Astrocyte (in vitro differentiated cells and primary cell): ENCODE results near the gene BCL7A. TPM values are rescaled to one million over a fixed set of nuclear protein-coding genes. Genes with fewer than 3 reads are reported as not detected.

Experiments used
- DNase-seq: peaks from one replicate; pipeline ENCODE4 v3.0.0-alpha.2; 2010; ENCODE audit warnings: low read depth
- FAIRE-seq: peaks from 2 replicates; lab custom pipeline; 2011; peaks lifted over from hg19 to GRCh38; lab: Jason Lieb, UNC
- H2AFZ ChIP-seq: 2 replicates; pipeline ENCODE4 v1.6.0; 2012; ENCODE audit warnings: low read depth, low read length, inconsistent platforms
- H3K27ac ChIP-seq: 2 replicates; pipeline ENCODE4 v1.5.1; 2011; ENCODE audit warnings: low read depth, low read length, inconsistent platforms
- H3K27me3 ChIP-seq: 2 replicates; pipeline ENCODE4 v1.6.0; 2011; ENCODE audit warnings: low read length, inconsistent platforms; ENCODE audit not compliant: insufficient read depth
- H3K36me3 ChIP-seq: 2 replicates; pipeline ENCODE4 v1.5.1; 2011; ENCODE audit warnings: low read length, inconsistent platforms; ENCODE audit not compliant: insufficient read depth
- H3K4me1 ChIP-seq: 2 replicates; pipeline ENCODE4 v1.5.1; 2011; ENCODE audit warnings: low read length, inconsistent platforms; ENCODE audit not compliant: insufficient read depth
- H3K4me2 ChIP-seq: 2 replicates; pipeline ENCODE4 v1.6.0; 2012; ENCODE audit warnings: low read length, inconsistent platforms
- H3K4me3 ChIP-seq: 2 replicates; pipeline ENCODE4 v1.5.1; 2011; ENCODE audit warnings: low read depth, mild to moderate bottlenecking, low read length, inconsistent platforms; ENCODE audit not compliant: insufficient read depth
- H3K79me2 ChIP-seq: 2 replicates; pipeline ENCODE4 v1.6.0; 2012; ENCODE audit warnings: mild to moderate bottlenecking, low read length, inconsistent platforms; ENCODE audit not compliant: insufficient read depth
- H3K9ac ChIP-seq: 2 replicates; pipeline ENCODE4 v1.6.0; 2012; ENCODE audit warnings: mild to moderate bottlenecking, low read length, inconsistent platforms
- H3K9me3 ChIP-seq: 2 replicates; pipeline ENCODE4 v1.5.1; 2012; ENCODE audit warnings: low read depth, mild to moderate bottlenecking, low read length, inconsistent platforms; ENCODE audit not compliant: insufficient read depth
- H4K20me1 ChIP-seq: 2 replicates; pipeline ENCODE4 v1.6.0; 2012; ENCODE audit warnings: low read length, inconsistent platforms; ENCODE audit not compliant: insufficient read depth
- H3K27ac Mint-ChIP-seq: one replicate; pipeline ENCODE4 v1.8.0; 2021; ENCODE audit warnings: mild to moderate bottlenecking, mixed read lengths; ENCODE audit not compliant: unreplicated experiment
- H3K27me3 Mint-ChIP-seq: one replicate; pipeline ENCODE4 v1.8.0; 2021; ENCODE audit warnings: low read depth, mixed read lengths; ENCODE audit not compliant: unreplicated experiment
- H3K36me3 Mint-ChIP-seq: one replicate; pipeline ENCODE4 v1.8.0; 2021; ENCODE audit warnings: low read depth, mixed read lengths; ENCODE audit not compliant: unreplicated experiment
- H3K4me1 Mint-ChIP-seq: one replicate; pipeline ENCODE4 v1.8.0; 2021; ENCODE audit warnings: low read depth, mixed read lengths; ENCODE audit not compliant: unreplicated experiment
- H3K4me3 Mint-ChIP-seq: one replicate; pipeline ENCODE4 v1.8.0; 2021; ENCODE audit warnings: mild to moderate bottlenecking, moderate library complexity, mixed read lengths; ENCODE audit not compliant: unreplicated experiment
- H3K9me3 Mint-ChIP-seq: one replicate; pipeline ENCODE4 v1.8.0; 2021; ENCODE audit warnings: mild to moderate bottlenecking, mixed read lengths; ENCODE audit not compliant: unreplicated experiment
- EZH2 ChIP-seq: IDR thresholded peaks from 2 replicates; pipeline ENCODE4 v1.6.1; 2012; ENCODE audit warnings: mild to moderate bottlenecking, low read length, inconsistent platforms; ENCODE audit not compliant: insufficient read depth
- total RNA-seq: library from RNA; stranded (reverse); gene quantifications from 2 replicates; pipeline ENCODE4 v1.2.1, GENCODE V29; 2021
- TF ChIP-seq, protein P1 (sequence below): IDR thresholded peaks from 2 replicates; pipeline ENCODE4 v1.5.1; 2011; ENCODE audit warnings: low read depth, mild to moderate bottlenecking, inconsistent platforms, low read length, moderate library complexity; ENCODE audit not compliant: insufficient read depth

The BCL7A gene
- total RNA-seq, 1 donor from 2014 or later: 9.6 TPM

DNA sequence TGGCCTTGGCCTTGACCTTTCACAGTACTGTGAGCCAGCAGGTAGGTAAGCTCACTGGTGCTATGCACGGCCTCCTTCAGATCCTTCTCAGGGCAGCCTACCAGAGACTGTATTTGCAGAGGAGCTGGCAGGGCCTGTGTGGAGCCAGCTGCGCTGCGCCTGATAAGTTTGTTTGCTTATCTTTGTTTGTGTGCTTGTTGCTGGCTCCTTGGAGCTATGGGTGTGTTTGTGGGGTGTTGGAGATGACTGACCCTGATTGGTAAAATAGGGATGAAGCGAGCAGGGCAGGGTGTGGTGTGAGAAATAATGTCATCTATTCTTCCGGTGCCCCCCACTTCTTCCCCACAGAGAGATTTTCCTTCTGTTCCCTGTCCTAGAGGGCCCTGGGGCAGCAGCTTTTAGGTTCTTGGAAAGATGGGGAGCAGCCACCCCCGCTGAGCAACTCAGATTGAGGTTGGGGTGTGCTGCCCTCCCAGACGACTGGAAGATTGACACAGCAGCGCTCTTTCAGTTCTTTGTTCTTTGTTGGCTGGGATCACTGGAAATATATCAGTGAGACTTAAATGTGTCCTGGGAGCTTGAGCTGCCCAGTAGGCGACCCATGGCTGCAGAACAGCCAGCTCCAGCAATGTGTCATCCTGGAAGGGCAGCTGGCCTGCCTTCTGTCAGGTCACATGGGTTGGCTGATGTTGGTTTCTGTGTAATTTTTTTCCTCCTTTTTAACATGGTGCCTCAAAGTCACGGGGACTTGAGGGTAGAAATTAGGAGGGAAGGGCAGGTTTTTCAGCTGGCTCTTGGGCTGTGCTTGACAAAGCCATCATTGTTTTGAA, 76.5 kb downstream of the BCL7A start:
- Histone ChIP-seq H3K27me3 (no peaks in the 10 kb centered on the region), H3K36me3 (no peaks in the 10 kb centered on the region), H3K4me1 (peaks cover 25% of the 10 kb centered on the region), H2AFZ (no peak overlapping the region), H3K9me3 (no peaks in the 10 kb centered on the region), H3K4me3 (no peak overlapping the region), H3K4me2 (peak overlapping the region; percentile 26), H4K20me1 (peaks cover 74% of the 10 kb centered on the region), H3K27ac (peak overlapping the region; percentile 14), H3K79me2 (peaks cover 87% of the 10 kb centered on the region), H3K9ac (peak overlapping the region; percentile 15)
- FAIRE-seq (no peak), DNase-seq (peak; percentile 67)
- Mint-ChIP-seq H3K27ac (peak overlapping the region; percentile 93), H3K9me3 (no peaks in the 10 kb centered on the region), H3K27me3 (no peaks in the 10 kb centered on the region), H3K4me1 (peaks cover 35% of the 10 kb centered on the region), H3K36me3 (peaks cover 6% of the 10 kb centered on the region), H3K4me3 (peak overlapping the region; percentile 64)
- TF ChIP-seq EZH2: no peak
- TF ChIP-seq, protein P1, sequence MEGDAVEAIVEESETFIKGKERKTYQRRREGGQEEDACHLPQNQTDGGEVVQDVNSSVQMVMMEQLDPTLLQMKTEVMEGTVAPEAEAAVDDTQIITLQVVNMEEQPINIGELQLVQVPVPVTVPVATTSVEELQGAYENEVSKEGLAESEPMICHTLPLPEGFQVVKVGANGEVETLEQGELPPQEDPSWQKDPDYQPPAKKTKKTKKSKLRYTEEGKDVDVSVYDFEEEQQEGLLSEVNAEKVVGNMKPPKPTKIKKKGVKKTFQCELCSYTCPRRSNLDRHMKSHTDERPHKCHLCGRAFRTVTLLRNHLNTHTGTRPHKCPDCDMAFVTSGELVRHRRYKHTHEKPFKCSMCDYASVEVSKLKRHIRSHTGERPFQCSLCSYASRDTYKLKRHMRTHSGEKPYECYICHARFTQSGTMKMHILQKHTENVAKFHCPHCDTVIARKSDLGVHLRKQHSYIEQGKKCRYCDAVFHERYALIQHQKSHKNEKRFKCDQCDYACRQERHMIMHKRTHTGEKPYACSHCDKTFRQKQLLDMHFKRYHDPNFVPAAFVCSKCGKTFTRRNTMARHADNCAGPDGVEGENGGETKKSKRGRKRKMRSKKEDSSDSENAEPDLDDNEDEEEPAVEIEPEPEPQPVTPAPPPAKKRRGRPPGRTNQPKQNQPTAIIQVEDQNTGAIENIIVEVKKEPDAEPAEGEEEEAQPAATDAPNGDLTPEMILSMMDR: no peak

DNA sequence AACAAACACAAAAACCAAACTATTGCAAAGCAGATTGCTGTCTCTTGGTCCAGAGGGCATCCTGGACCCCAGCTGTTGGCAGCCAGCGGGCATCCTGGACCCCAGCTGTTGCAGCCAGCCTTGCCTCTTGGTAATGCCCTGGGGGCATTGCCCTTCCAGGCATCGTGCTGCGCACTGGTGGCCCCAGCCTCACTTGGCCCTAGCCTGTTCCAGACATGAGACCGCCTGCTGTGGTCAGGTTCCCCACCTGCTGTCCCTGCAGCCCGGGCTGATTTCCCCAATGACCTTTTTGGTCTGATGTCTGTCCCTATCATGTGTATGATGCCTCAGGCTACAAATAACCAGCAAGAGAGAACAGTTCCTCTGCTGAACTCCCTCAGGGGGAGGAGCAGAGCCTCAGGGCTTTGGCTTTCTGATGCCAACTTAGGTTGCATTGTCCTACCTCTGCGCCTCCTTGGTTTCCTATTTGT, 77.6 kb downstream of the BCL7A start:
- Mint-ChIP-seq H3K4me1 (peaks cover 35% of the 10 kb centered on the region), H3K9me3 (no peaks in the 10 kb centered on the region), H3K36me3 (peaks cover 6% of the 10 kb centered on the region), H3K27ac (peak overlapping the region; percentile 26), H3K27me3 (no peaks in the 10 kb centered on the region), H3K4me3 (no peak overlapping the region)
- H3K4me2 ChIP-seq: no peak overlapping the region
- no peak overlapping the region for H3K4me3 ChIP-seq
- H3K79me2 ChIP-seq: peaks cover 82% of the 10 kb centered on the region
- TF ChIP-seq, protein P1: no peak
- TF ChIP-seq EZH2: no peak
- DNase-seq: no peak
- H3K4me1 ChIP-seq: peaks cover 25% of the 10 kb centered on the region
- peaks cover 62% of the 10 kb centered on the region for H4K20me1 ChIP-seq
- H3K9ac ChIP-seq: no peak overlapping the region
- H3K9me3 ChIP-seq: no peaks in the 10 kb centered on the region
- FAIRE-seq: no peak
- no peak overlapping the region for H2AFZ ChIP-seq
- no peaks in the 10 kb centered on the region for H3K36me3 ChIP-seq
- H3K27ac ChIP-seq: no peak overlapping the region
- H3K27me3 ChIP-seq: no peaks in the 10 kb centered on the region

DNA sequence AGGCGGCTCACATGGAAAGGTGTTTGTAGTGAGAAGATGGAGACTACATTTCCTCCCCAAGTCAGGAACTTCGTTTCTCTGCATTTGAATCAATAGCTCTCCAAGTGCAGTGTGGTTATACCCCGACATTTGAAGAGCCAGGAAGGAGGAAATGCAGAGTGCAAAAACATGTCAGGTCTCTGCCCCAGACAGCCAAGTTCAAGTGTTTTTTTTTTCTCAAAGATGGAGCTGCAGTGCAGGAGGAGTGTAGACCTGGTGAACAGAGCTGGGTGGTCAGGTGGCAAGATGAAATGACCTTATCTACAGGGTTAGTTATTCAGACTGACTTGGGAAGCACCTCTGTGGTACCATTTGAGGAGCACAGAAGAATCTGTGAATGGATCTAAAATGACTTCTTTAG, 78.2 kb downstream of the BCL7A start:
- Histone ChIP-seq H3K4me1 (peaks cover 25% of the 10 kb centered on the region), H4K20me1 (peaks cover 59% of the 10 kb centered on the region), H3K9ac (no peak overlapping the region), H3K9me3 (no peaks in the 10 kb centered on the region), H3K36me3 (no peaks in the 10 kb centered on the region), H3K27ac (no peak overlapping the region), H3K79me2 (peaks cover 80% of the 10 kb centered on the region), H3K4me2 (no peak overlapping the region), H3K27me3 (no peaks in the 10 kb centered on the region), H3K4me3 (no peak overlapping the region), H2AFZ (no peak overlapping the region)
- FAIRE-seq (no peak), DNase-seq (no peak)
- TF ChIP-seq, protein P1: no peak
- no peak for TF ChIP-seq EZH2
- Mint-ChIP-seq H3K36me3 (peaks cover 7% of the 10 kb centered on the region), H3K4me3 (no peak overlapping the region), H3K9me3 (no peaks in the 10 kb centered on the region), H3K27ac (no peak overlapping the region), H3K27me3 (no peaks in the 10 kb centered on the region), H3K4me1 (peaks cover 35% of the 10 kb centered on the region)
